Thyroid gland (tissue), 4 donors: ENCODE measurements around the gene EPHX1. TPM values are rescaled to one million over a fixed set of nuclear protein-coding genes. Genes with fewer than 3 reads are reported as not detected.
"Not testable (repeated sequence)": the region's sequence is repeated elsewhere in the genome, so short reads cannot be mapped to it uniquely, and the experiment has no call there.

Experiments used
- DNase-seq, 2 donors: peaks; one replicate each; pipeline ENCODE4 v3.0.0-alpha.2; 2019
- H3K27ac ChIP-seq, 3 donors: fragments of 200-600 bp; sonication (generic); 1 replicate in 2 of 3; 2 replicates in 1 of 3; pipeline ENCODE4 v1.5.1; 2016 to 2019; ENCODE audit warnings: mild to moderate bottlenecking in 1 of 3, moderate library complexity in 1 of 3
- H3K27me3 ChIP-seq: fragments of 200-600 bp; sonication (generic); one replicate; pipeline ENCODE4 v1.5.1; 2019
- H3K36me3 ChIP-seq, 2 donors: fragments of 200-600 bp; sonication (generic); one replicate each; pipeline ENCODE4 v1.5.1; 2016 to 2019
- H3K4me1 ChIP-seq, 2 donors: fragments of 200-600 bp; sonication (generic); one replicate each; pipeline ENCODE4 v1.5.1; 2017 to 2019
- H3K4me3 ChIP-seq, 3 donors: fragments of 200-600 bp; sonication (generic); replicated peaks in 1 of 3; 1 replicate in 2 of 3; 2 replicates in 1 of 3; pipeline ENCODE4 v1.5.1; 2016; ENCODE audit warnings: mild to moderate bottlenecking in 1 of 3
- H3K9me3 ChIP-seq: fragments of 200-600 bp; sonication (generic); one replicate; pipeline ENCODE4 v1.5.1; 2017
- CTCF ChIP-seq, 6 experiments: fragments of 200-600 bp in 3 of 6; fragments of 450-650 bp in 3 of 6; sonication (generic) in 3 of 6; IDR thresholded peaks; one replicate each; pipeline ENCODE4 v1.5.1; 2016 to 2019; ENCODE audit warnings: antibody characterized with exemption in 6 of 6, mild to moderate bottlenecking in 2 of 6, inconsistent platforms in 1 of 6, moderate library complexity in 1 of 6
- POLR2A ChIP-seq, 2 donors: fragments of 450-650 bp; IDR thresholded peaks; one replicate each; pipeline ENCODE4 v1.6.1; 2017; ENCODE audit warnings: antibody characterized with exemption in 2 of 2, mild to moderate bottlenecking in 2 of 2, moderate library complexity in 1 of 2
- WGBS, 2 donors: methylation state at CpG; one replicate each; pipeline ENCODE4 v1.1.5; 2017; 5-methylcytosine and 5-hydroxymethylcytosine counted together
- intact Hi-C: fragments of 100-400 bp; cut with DNase I; formaldehyde crosslinking; loops from one replicate; pipeline ENCODE4 v1.15.1; 2023
- total RNA-seq, 4 donors: library from RNA; depleted of rRNA; stranded (reverse); fragments of >200 nt; gene quantifications; one replicate each; pipeline ENCODE4 v1.2.3, GENCODE V29; 2016

The EPHX1 gene
- total RNA-seq, 4 donors from 2014 or later = 297 to 533 (median 441) TPM

GRCh38 chr1:225827076-225827475 is 17.2 kb downstream of the EPHX1 start:
- no peak overlapping the region for H3K4me3 ChIP-seq
- H3K27me3 ChIP-seq = no peaks in the 10 kb centered on the region
- WGBS, 2 donors = 92 to 100% methylated on average over 3 to 8 of the region's 8 CpGs
- peak overlapping the region in 1 of 3 donors; percentile 58 for H3K27ac ChIP-seq
- no peak for TF ChIP-seq POLR2A (IDR thresholded peaks at IDR 0.05)
- TF ChIP-seq CTCF (IDR thresholded peaks at IDR 0.05) = no peak
- peaks cover 36 to 39% of the 10 kb centered on the region in 2 donors for H3K4me1 ChIP-seq
- intact Hi-C loops = no loop called here
- peaks cover 9 to 30% of the 10 kb centered on the region in 2 donors for H3K36me3 ChIP-seq
- no peaks in the 10 kb centered on the region for H3K9me3 ChIP-seq
- DNase-seq = no peak

- H3K27me3 ChIP-seq = no peaks in the 10 kb centered on the region
- intact Hi-C loops = no loop called here
- no peak for DNase-seq
- H3K9me3 ChIP-seq = no peaks in the 10 kb centered on the region
- WGBS, 2 donors = 92 to 93% methylated on average over 14 of the region's 14 CpGs
- H3K36me3 ChIP-seq = peaks cover 18 to 40% of the 10 kb centered on the region in 2 donors
- no peak overlapping the region for H3K4me3 ChIP-seq
- TF ChIP-seq POLR2A (IDR thresholded peaks at IDR 0.05) = no peak
- peaks cover 27 to 32% of the 10 kb centered on the region in 2 donors for H3K4me1 ChIP-seq
- no peak overlapping the region for H3K27ac ChIP-seq
Measured at GRCh38 chr1:225828706-225829345, 18.9 kb downstream of the EPHX1 start.

GRCh38 chr1:225830841-225831240 is 20.9 kb downstream of the EPHX1 start:
- H3K9me3 ChIP-seq = no peaks in the 10 kb centered on the region
- H3K36me3 ChIP-seq = peaks cover 18 to 40% of the 10 kb centered on the region in 2 donors
- 93 to 95% methylated on average over 6 of the region's 6 CpGs for WGBS, 2 donors
- H3K27me3 ChIP-seq = no peaks in the 10 kb centered on the region
- H3K4me1 ChIP-seq = peaks cover 18 to 27% of the 10 kb centered on the region in 2 donors
- DNase-seq = no peak
- H3K4me3 ChIP-seq = no peak overlapping the region
- no peak for TF ChIP-seq CTCF (IDR thresholded peaks at IDR 0.05)
- TF ChIP-seq POLR2A (IDR thresholded peaks at IDR 0.05) = no peak
- intact Hi-C loops = no loop called here
- H3K27ac ChIP-seq = no peak overlapping the region

- H3K4me1 ChIP-seq = peaks cover 9 to 18% of the 10 kb centered on the region in 2 donors
- no peaks in the 10 kb centered on the region for H3K27me3 ChIP-seq
- intact Hi-C loops = no loop called here
- no peaks in the 10 kb centered on the region for H3K9me3 ChIP-seq
- WGBS, 2 donors = 37 to 64% methylated on average over 7 of the region's 7 CpGs
- H3K4me3 ChIP-seq = no peak overlapping the region
- DNase-seq = peak; percentile 63 to 68
- peak overlapping the region; percentile 69 to 75 (median 71) for H3K27ac ChIP-seq
- peaks cover 29 to 59% of the 10 kb centered on the region in 2 donors for H3K36me3 ChIP-seq
- TF ChIP-seq CTCF (IDR thresholded peaks at IDR 0.05) (no peak), POLR2A (IDR thresholded peaks at IDR 0.05) (no peak)
Measured at GRCh38 chr1:225834417-225835329, 24.7 kb downstream of the EPHX1 start.

- H3K4me3 ChIP-seq = no peak overlapping the region
- peaks cover 38 to 66% of the 10 kb centered on the region in 2 donors for H3K36me3 ChIP-seq
- TF ChIP-seq CTCF (IDR thresholded peaks at IDR 0.05) (no peak), POLR2A (IDR thresholded peaks at IDR 0.05) (no peak)
- H3K27ac ChIP-seq = peak overlapping the region in 2 of 3 donors; percentile 9 to 45
- peaks cover 9 to 18% of the 10 kb centered on the region in 2 donors for H3K4me1 ChIP-seq
- whole genome bisulfite sequencing, 2 donors = 8 to 11% methylated on average over 3 of the region's 3 CpGs
- no peaks in the 10 kb centered on the region for H3K27me3 ChIP-seq
- H3K9me3 ChIP-seq = no peaks in the 10 kb centered on the region
- intact Hi-C loops = no loop called here
- DNase-seq = peak; percentile 91 to 92
Measured at GRCh38 chr1:225835856-225836255, 25.9 kb downstream of the EPHX1 start.

- DNase-seq = not testable (repeated sequence)
Measured at GRCh38 chr1:225836296-225836695, 26.4 kb downstream of the EPHX1 start.

More at GRCh38 chr1:225836296-225836695, 26.4 kb downstream of the EPHX1 start:
- intact Hi-C loops, H3K9me3 ChIP-seq, H3K4me3 ChIP-seq, H3K27me3 ChIP-seq: not testable (repeated sequence)
- H3K27ac ChIP-seq = peak overlapping the region in 1 of 3 donors; percentile 45
- peaks cover 37 to 64% of the 10 kb centered on the region in 2 donors for H3K36me3 ChIP-seq
- H3K4me1 ChIP-seq = peaks cover 9 to 18% of the 10 kb centered on the region in 2 donors
- WGBS, 2 donors = 86 to 95% methylated on average over 4 of the region's 4 CpGs
